Skeletal muscle tissue (tissue), 4 donors: Measurements from ENCODE around the gene HOXB9. TPM values are rescaled to one million over a fixed set of nuclear protein-coding genes. Genes with fewer than 3 reads are reported as not detected.

Experiments used
- H3K27ac ChIP-seq: one replicate; pipeline ENCODE4 v1.7.0; 2013; ENCODE audit warnings: mild to moderate bottlenecking, low read depth, low read length, inconsistent platforms
- H3K27me3 ChIP-seq, 3 donors: one replicate each; pipeline ENCODE4 v1.7.0; 2013; ENCODE audit warnings: low read length in 3 of 3; ENCODE audit not compliant: control insufficient read depth in 3 of 3, insufficient read depth in 3 of 3
- H3K36me3 ChIP-seq, 3 donors: one replicate each; pipeline ENCODE4 v1.7.0; 2013; ENCODE audit warnings: low read length in 3 of 3; ENCODE audit not compliant: control insufficient read depth in 3 of 3, insufficient read depth in 3 of 3
- H3K4me1 ChIP-seq, 3 donors: one replicate each; pipeline ENCODE4 v1.7.0; 2013; ENCODE audit warnings: low read length in 3 of 3, mild to moderate bottlenecking in 3 of 3; ENCODE audit not compliant: control insufficient read depth in 3 of 3, insufficient read depth in 3 of 3
- H3K4me3 ChIP-seq, 3 donors: one replicate each; pipeline ENCODE4 v1.7.0; 2013; ENCODE audit warnings: low read length in 3 of 3
- H3K9ac ChIP-seq, 3 donors: one replicate each; pipeline ENCODE4 v1.7.0; 2013; ENCODE audit warnings: low read length in 3 of 3, mild to moderate bottlenecking in 3 of 3, moderate library complexity in 2 of 3, low read depth in 1 of 3
- H3K9me3 ChIP-seq, 3 donors: one replicate each; pipeline ENCODE4 v1.7.0; 2013; ENCODE audit warnings: low read length in 3 of 3; ENCODE audit not compliant: control insufficient read depth in 3 of 3
- total RNA-seq: library from RNA; depleted of rRNA; stranded (reverse); fragments of >200 nt; gene quantifications from one replicate; pipeline ENCODE4 v1.2.3, GENCODE V29; 2014
- donor health status: Osteomylitis.

The HOXB9 gene
- total RNA-seq, 1 donor from 2014 or later, result not detected

GRCh38 chr17:48591255-48592056, 34.7 kb downstream of the HOXB9 start:
- no peaks in the 10 kb centered on the region for H3K9me3 ChIP-seq
- no peak overlapping the region for H3K9ac ChIP-seq
- peaks cover 6 to 22% (median 10%) of the 10 kb centered on the region in 3 donors for H3K4me1 ChIP-seq
- H3K36me3 ChIP-seq, result no peaks in the 10 kb centered on the region
- no peak overlapping the region for H3K27ac ChIP-seq
- no peak overlapping the region for H3K4me3 ChIP-seq
- H3K27me3 ChIP-seq, result peaks cover 64 to 91% (median 84%) of the 10 kb centered on the region in 3 donors

- no peak overlapping the region for H3K27ac ChIP-seq
- no peak overlapping the region for H3K9ac ChIP-seq
- H3K9me3 ChIP-seq, result no peaks in the 10 kb centered on the region
Measured at GRCh38 chr17:48590607-48591161, 35.5 kb downstream of the HOXB9 start.

GRCh38 chr17:48589831-48590606, 36.1 kb downstream of the HOXB9 start, which contains the start of gene HOXB3:
Gene HOXB3 (minus strand): TSS chr17:48590241. CDS start chr17:48552474, 37,767 bp downstream.
- Histone ChIP-seq H3K36me3 (no peaks in the 10 kb centered on the region), H3K27me3 (peaks cover 56 to 91% (median 84%) of the 10 kb centered on the region in 3 donors), H3K27ac (no peak within 1 kb of the TSS), H3K4me3 (no peak within 1 kb of the TSS), H3K9me3 (no peaks in the 10 kb centered on the region), H3K9ac (no peak within 1 kb of the TSS), H3K4me1 (peaks cover 17 to 34% (median 21%) of the 10 kb centered on the region in 3 donors)

More at GRCh38 chr17:48590607-48591161, 35.5 kb downstream of the HOXB9 start:
- Histone ChIP-seq H3K4me3 (no peak overlapping the region), H3K36me3 (no peaks in the 10 kb centered on the region), H3K27me3 (peaks cover 60 to 91% (median 84%) of the 10 kb centered on the region in 3 donors), H3K4me1 (peaks cover 12 to 28% (median 14%) of the 10 kb centered on the region in 3 donors)

- peaks cover 48 to 91% (median 79%) of the 10 kb centered on the region in 3 donors for H3K27me3 ChIP-seq
- H3K9ac ChIP-seq, result no peak overlapping the region
- H3K4me3 ChIP-seq, result no peak overlapping the region
Measured at GRCh38 chr17:48589060-48589830, 36.9 kb downstream of the HOXB9 start.

GRCh38 chr17:48588528-48588927, 37.6 kb downstream of the HOXB9 start:
- H3K4me1 ChIP-seq, result peaks cover 19 to 28% (median 23%) of the 10 kb centered on the region in 3 donors
- peaks cover 44 to 93% (median 79%) of the 10 kb centered on the region in 3 donors for H3K27me3 ChIP-seq
- H3K36me3 ChIP-seq, result no peaks in the 10 kb centered on the region
- no peak overlapping the region for H3K27ac ChIP-seq
- H3K4me3 ChIP-seq, result no peak overlapping the region
- H3K9me3 ChIP-seq, result no peaks in the 10 kb centered on the region
- H3K9ac ChIP-seq, result no peak overlapping the region

More at GRCh38 chr17:48589060-48589830, 36.9 kb downstream of the HOXB9 start:
- Histone ChIP-seq H3K27ac (no peak overlapping the region), H3K9me3 (no peaks in the 10 kb centered on the region), H3K36me3 (no peaks in the 10 kb centered on the region), H3K4me1 (peaks cover 19 to 34% (median 23%) of the 10 kb centered on the region in 3 donors)

- H3K27ac ChIP-seq, result no peak overlapping the region
- H3K4me1 ChIP-seq, result peaks cover 14 to 23% (median 18%) of the 10 kb centered on the region in 3 donors
- H3K4me3 ChIP-seq, result no peak overlapping the region
- no peak overlapping the region for H3K9ac ChIP-seq
- H3K27me3 ChIP-seq, result peaks cover 44 to 93% (median 79%) of the 10 kb centered on the region in 3 donors
- H3K36me3 ChIP-seq, result no peaks in the 10 kb centered on the region
- no peaks in the 10 kb centered on the region for H3K9me3 ChIP-seq
Measured at GRCh38 chr17:48588074-48588415, 38.1 kb downstream of the HOXB9 start.

GRCh38 chr17:48587276-48588073, 38.7 kb downstream of the HOXB9 start:
- no peak overlapping the region for H3K27ac ChIP-seq

GRCh38 chr17:48586355-48587258, 39.6 kb downstream of the HOXB9 start:
- H3K27ac ChIP-seq, result no peak overlapping the region
- H3K9me3 ChIP-seq, result no peaks in the 10 kb centered on the region
- H3K27me3 ChIP-seq, result peaks cover 50 to 98% (median 80%) of the 10 kb centered on the region in 3 donors

More at GRCh38 chr17:48587276-48588073, 38.7 kb downstream of the HOXB9 start:
- Histone ChIP-seq H3K4me3 (no peak overlapping the region), H3K9ac (no peak overlapping the region), H3K4me1 (peaks cover 13 to 21% (median 17%) of the 10 kb centered on the region in 3 donors), H3K27me3 (peaks cover 48 to 97% (median 80%) of the 10 kb centered on the region in 3 donors), H3K36me3 (no peaks in the 10 kb centered on the region), H3K9me3 (no peaks in the 10 kb centered on the region)

More at GRCh38 chr17:48586355-48587258, 39.6 kb downstream of the HOXB9 start:
- peak overlapping the region; percentile 75 to 91 (median 81) for H3K4me3 ChIP-seq
- H3K9ac ChIP-seq, result peak overlapping the region in 1 of 3 donors; percentile 69
- H3K4me1 ChIP-seq, result peaks cover 13 to 21% (median 21%) of the 10 kb centered on the region in 3 donors
- H3K36me3 ChIP-seq, result no peaks in the 10 kb centered on the region
